Chondrocyte (in vitro differentiated cells): Measurements from ENCODE around the gene CREB5. TPM values are rescaled to one million over a fixed set of nuclear protein-coding genes. Genes with fewer than 3 reads are reported as not detected.

ENCODE experiments used
- DNase-seq: peaks from one replicate; pipeline ENCODE4 v3.0.0; 2021; ENCODE audit warnings: mixed read lengths, low spot score
- H3K27ac Mint-ChIP-seq: one replicate; pipeline ENCODE4 v1.8.0; 2021; ENCODE audit warnings: mild to moderate bottlenecking, moderate library complexity, mixed read lengths; ENCODE audit not compliant: unreplicated experiment
- H3K27me3 Mint-ChIP-seq: 2 replicates; pipeline ENCODE4 v1.8.0; 2021; ENCODE audit warnings: low read depth, mixed read lengths
- H3K36me3 Mint-ChIP-seq: 2 replicates; pipeline ENCODE4 v1.8.0; 2021; ENCODE audit warnings: low read depth, mixed read lengths
- H3K4me1 Mint-ChIP-seq: 2 replicates; pipeline ENCODE4 v1.8.0; 2021; ENCODE audit warnings: low read depth, mild to moderate bottlenecking, mixed read lengths
- H3K4me3 Mint-ChIP-seq: one replicate; pipeline ENCODE4 v1.8.0; 2021; ENCODE audit warnings: mild to moderate bottlenecking, moderate library complexity, mixed read lengths; ENCODE audit not compliant: unreplicated experiment
- H3K9me3 Mint-ChIP-seq: 2 replicates; pipeline ENCODE4 v1.8.0; 2021; ENCODE audit warnings: low read depth, mixed read lengths
- CTCF ChIP-seq: fragments of 200-600 bp; sonication (generic); IDR thresholded peaks from 2 replicates; pipeline ENCODE4 v1.5.0; 2021; ENCODE audit warnings: antibody characterized with exemption, mild to moderate bottlenecking, moderate library complexity
- total RNA-seq: library from RNA; stranded (reverse); gene quantifications from 3 replicates; pipeline ENCODE4 v1.2.1, GENCODE V29; 2021

CREB5 gene
- total RNA-seq, 1 donor from 2014 or later: 8.2 TPM

- Mint-ChIP-seq H3K36me3 (no peaks in the 10 kb centered on the region), H3K27ac (no peak overlapping the region), H3K4me1 (no peaks in the 10 kb centered on the region), H3K4me3 (no peak overlapping the region), H3K27me3 (peaks cover 3% of the 10 kb centered on the region), H3K9me3 (no peaks in the 10 kb centered on the region)
- no peak for TF ChIP-seq CTCF
- no peak for DNase-seq
These were observed 274.1 kb downstream of the CREB5 start for GRCh38 chr7:28686418-28686800.

- H3K4me3 Mint-ChIP-seq: no peak overlapping the region
- no peak for DNase-seq
- no peak for TF ChIP-seq CTCF
- no peak overlapping the region for H3K27ac Mint-ChIP-seq
- peaks cover 3% of the 10 kb centered on the region for H3K27me3 Mint-ChIP-seq
- H3K36me3 Mint-ChIP-seq: no peaks in the 10 kb centered on the region
- H3K4me1 Mint-ChIP-seq: no peaks in the 10 kb centered on the region
- no peaks in the 10 kb centered on the region for H3K9me3 Mint-ChIP-seq
These were observed 275.2 kb downstream of the CREB5 start for GRCh38 chr7:28687537-28687936.

GRCh38 chr7:28688174-28688573 is 275.9 kb downstream of the CREB5 start:
- no peak for TF ChIP-seq CTCF
- Mint-ChIP-seq H3K4me1 (no peaks in the 10 kb centered on the region), H3K27ac (no peak overlapping the region), H3K27me3 (peaks cover 3% of the 10 kb centered on the region), H3K9me3 (no peaks in the 10 kb centered on the region), H3K4me3 (no peak overlapping the region), H3K36me3 (no peaks in the 10 kb centered on the region)
- DNase-seq: no peak

GRCh38 chr7:28688651-28689050 is 276.3 kb downstream of the CREB5 start:
- TF ChIP-seq CTCF: no peak
- no peaks in the 10 kb centered on the region for H3K4me1 Mint-ChIP-seq
- H3K27me3 Mint-ChIP-seq: no peaks in the 10 kb centered on the region
- H3K36me3 Mint-ChIP-seq: no peaks in the 10 kb centered on the region
- peak overlapping the region; percentile 82 for H3K27ac Mint-ChIP-seq
- no peak for DNase-seq
- no peaks in the 10 kb centered on the region for H3K9me3 Mint-ChIP-seq
- no peak overlapping the region for H3K4me3 Mint-ChIP-seq

GRCh38 chr7:28695300-28696295 is 283.3 kb downstream of the CREB5 start:
- H3K4me3 Mint-ChIP-seq: no peak overlapping the region
- TF ChIP-seq CTCF: no peak
- no peaks in the 10 kb centered on the region for H3K27me3 Mint-ChIP-seq
- peaks cover 14% of the 10 kb centered on the region for H3K4me1 Mint-ChIP-seq
- H3K9me3 Mint-ChIP-seq: no peaks in the 10 kb centered on the region
- H3K36me3 Mint-ChIP-seq: no peaks in the 10 kb centered on the region
- no peak overlapping the region for H3K27ac Mint-ChIP-seq
- DNase-seq: no peak
